ENCODE measurements around the gene A2ML1.
"Not testable (repeated sequence)": the region's sequence is repeated elsewhere in the genome, so short reads cannot be mapped to it uniquely, and the experiment has no call there.

Gene A2ML1

GRCh38 chr12:8912914-8913313 is 90.5 kb downstream of the A2ML1 start:
- Histone ChIP-seq H3K79me2 (peaks cover 2% of the 10 kb centered on the region), H3K4me2 (ENCODE audit: low read length) (peak overlapping the region; percentile 94), H3K4me1 (peaks cover 9% of the 10 kb centered on the region), H3K4me3 (ENCODE audit: low read depth, low read length) (peak overlapping the region; percentile 81), H2AFZ (peak overlapping the region; percentile 94), H3K27me3 (ENCODE audit: control insufficient read depth, insufficient read depth, low read length) (no peaks in the 10 kb centered on the region), H3K9ac (no peak overlapping the region), H3K27ac (peak overlapping the region; percentile 96), H3K36me3 (ENCODE audit: control insufficient read depth, insufficient read depth, low read length) (no peaks in the 10 kb centered on the region), H3K9me3 (ENCODE audit: control insufficient read depth, low read length) (no peaks in the 10 kb centered on the region)
- peak; percentile 35 for TF ChIP-seq CTCF (IDR thresholded peaks at IDR 0.05)

- no peak for TF ChIP-seq CTCF (IDR thresholded peaks at IDR 0.05)
- Histone ChIP-seq H3K9me3 (ENCODE audit: control insufficient read depth, low read length) (no peaks in the 10 kb centered on the region), H3K9ac (peak overlapping the region; percentile 61), H3K4me3 (ENCODE audit: low read depth, low read length) (peak overlapping the region; percentile 81), H3K27ac (peak overlapping the region; percentile 96), H3K4me2 (ENCODE audit: low read length) (peak overlapping the region; percentile 94), H3K36me3 (ENCODE audit: control insufficient read depth, insufficient read depth, low read length) (no peaks in the 10 kb centered on the region), H3K27me3 (ENCODE audit: control insufficient read depth, insufficient read depth, low read length) (no peaks in the 10 kb centered on the region), H3K4me1 (peaks cover 9% of the 10 kb centered on the region), H3K79me2 (peaks cover 2% of the 10 kb centered on the region), H2AFZ (peak overlapping the region; percentile 94)
Observed at GRCh38 chr12:8913702-8914032, 91.2 kb downstream of the A2ML1 start.

- not testable (repeated sequence) for H3K79me2 ChIP-seq; H3K4me1 ChIP-seq; H3K27me3 ChIP-seq (ENCODE audit: control insufficient read depth, insufficient read depth, low read length); H3K9me3 ChIP-seq (ENCODE audit: control insufficient read depth, low read length); H3K36me3 ChIP-seq (ENCODE audit: control insufficient read depth, insufficient read depth, low read length)
- peak; percentile 59 for TF ChIP-seq CTCF (IDR thresholded peaks at IDR 0.05)
- peak within 1 kb of the TSS; percentile 94 for H3K4me2 ChIP-seq (ENCODE audit: low read length)
- peak within 1 kb of the TSS; percentile 61 for H3K9ac ChIP-seq
- H3K27ac ChIP-seq = peak within 1 kb of the TSS; percentile 96
- H3K4me3 ChIP-seq (ENCODE audit: low read depth, low read length) = peak within 1 kb of the TSS; percentile 81
- peak within 1 kb of the TSS; percentile 94 for H2AFZ ChIP-seq
Observed at GRCh38 chr12:8914033-8914715, 91.8 kb downstream of the A2ML1 start, which contains the start of gene PHC1. TSS of gene PHC1 (plus strand) at chr12:8914509. CDS start at chr12:8917678, 3,169 bp downstream.

GRCh38 chr12:8914716-8915526 is 92.5 kb downstream of the A2ML1 start:
- Histone ChIP-seq H3K27me3 (ENCODE audit: control insufficient read depth, insufficient read depth, low read length) (no peaks in the 10 kb centered on the region), H3K4me3 (ENCODE audit: low read depth, low read length) (peak overlapping the region; percentile 77), H3K79me2 (peaks cover 2% of the 10 kb centered on the region), H3K27ac (peak overlapping the region; percentile 40), H3K36me3 (ENCODE audit: control insufficient read depth, insufficient read depth, low read length) (no peaks in the 10 kb centered on the region), H3K9me3 (ENCODE audit: control insufficient read depth, low read length) (no peaks in the 10 kb centered on the region), H3K9ac (no peak overlapping the region), H3K4me1 (peaks cover 9% of the 10 kb centered on the region), H2AFZ (peak overlapping the region; percentile 71), H3K4me2 (ENCODE audit: low read length) (peak overlapping the region; percentile 75)
- TF ChIP-seq CTCF (IDR thresholded peaks at IDR 0.05) = no peak
